GM21786 (cell line): ENCODE data around the gene TTC12.

Experiments used
- ATAC-seq: cut with Tn5 transposase; IDR thresholded peaks from one replicate; pipeline ENCODE4 v1.9.1; 2021; ENCODE audit not compliant: unreplicated experiment

TTC12 gene

DNA sequence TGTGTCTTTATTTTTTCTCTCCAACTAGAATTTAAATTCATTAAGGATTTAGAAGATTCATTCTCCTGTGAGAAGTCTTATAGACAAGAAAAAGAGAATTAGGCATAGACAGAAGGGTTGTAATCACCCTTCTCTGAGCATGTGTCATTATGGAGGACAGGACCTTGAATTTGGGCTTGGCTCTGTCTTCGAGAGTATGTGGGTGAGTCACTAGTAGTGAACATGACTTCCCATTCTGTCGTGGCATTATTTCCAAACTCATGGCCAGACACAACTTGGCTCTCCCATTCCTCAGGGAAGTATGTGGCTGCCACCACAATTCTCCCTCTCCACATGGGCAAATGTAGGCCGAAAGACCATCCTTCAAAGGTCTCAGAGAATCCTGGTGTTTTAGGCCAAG is 58.9 kb downstream of the TTC12 start:
- no peak for ATAC-seq

DNA sequence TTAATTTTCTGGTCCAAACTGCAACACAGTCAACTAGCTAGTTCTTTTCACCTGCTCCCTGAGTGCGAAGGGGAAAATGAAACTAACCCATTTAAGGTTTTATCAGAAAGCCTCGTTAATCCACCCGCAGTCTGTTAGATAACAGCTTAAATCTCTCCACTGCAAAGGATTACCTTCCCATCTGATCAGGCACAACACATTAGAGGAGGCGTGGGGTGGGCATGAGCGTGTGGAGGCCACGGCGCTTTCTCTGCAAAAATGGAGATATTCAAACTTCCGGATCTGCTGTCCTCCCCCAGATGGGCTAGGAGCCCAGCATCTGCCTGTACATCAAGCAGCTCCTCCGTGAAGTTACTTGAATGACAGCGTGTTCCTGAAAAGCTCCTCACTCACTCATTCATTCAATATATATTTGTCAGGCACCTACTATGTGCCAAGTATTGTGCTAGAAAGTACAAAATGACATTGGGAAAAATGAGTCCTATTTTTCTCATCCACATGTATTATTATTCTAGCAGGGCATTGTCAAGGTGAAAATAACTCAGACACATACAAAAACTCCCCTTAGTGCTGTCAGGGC is 59.7 kb downstream of the TTC12 start:
- ATAC-seq, result no peak

DNA sequence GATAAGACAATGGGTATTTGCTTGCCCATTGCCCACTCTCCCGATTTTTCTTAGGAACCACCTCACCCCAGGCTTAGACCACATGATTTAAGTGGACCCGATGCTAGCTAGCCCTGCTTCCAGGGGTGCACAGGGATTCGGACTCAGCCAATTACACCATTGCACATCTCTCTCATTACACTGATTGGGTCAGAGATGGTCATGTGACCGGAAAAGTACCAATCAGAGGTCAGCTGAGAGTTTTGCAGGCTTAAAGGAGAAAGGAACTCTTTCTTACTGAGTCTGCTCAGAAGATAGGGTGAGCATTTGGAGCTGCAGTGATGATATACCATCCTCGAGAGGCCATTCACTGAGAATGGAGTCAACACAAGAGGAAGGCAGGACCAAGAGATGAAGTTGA is 61.0 kb downstream of the TTC12 start:
- no peak for ATAC-seq

DNA sequence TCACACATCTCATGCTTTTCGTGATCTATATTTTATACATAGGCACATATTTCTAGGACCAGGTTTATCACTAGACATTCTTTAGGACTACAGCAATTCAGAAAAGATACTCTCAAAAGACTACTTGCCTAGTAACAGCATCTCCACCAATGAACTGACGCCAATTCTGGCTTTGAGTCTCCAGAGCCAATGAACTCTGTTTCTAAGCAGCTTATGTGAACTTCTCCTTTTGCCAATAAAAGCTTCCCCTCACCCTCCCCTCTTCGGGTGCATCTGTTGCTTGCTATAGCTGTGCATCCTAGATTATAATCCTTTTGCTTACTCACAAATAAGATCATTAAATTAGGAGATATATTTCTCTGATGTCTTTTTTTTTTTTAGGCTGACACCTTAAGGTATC is 61.8 kb downstream of the TTC12 start:
- no peak for ATAC-seq

DNA sequence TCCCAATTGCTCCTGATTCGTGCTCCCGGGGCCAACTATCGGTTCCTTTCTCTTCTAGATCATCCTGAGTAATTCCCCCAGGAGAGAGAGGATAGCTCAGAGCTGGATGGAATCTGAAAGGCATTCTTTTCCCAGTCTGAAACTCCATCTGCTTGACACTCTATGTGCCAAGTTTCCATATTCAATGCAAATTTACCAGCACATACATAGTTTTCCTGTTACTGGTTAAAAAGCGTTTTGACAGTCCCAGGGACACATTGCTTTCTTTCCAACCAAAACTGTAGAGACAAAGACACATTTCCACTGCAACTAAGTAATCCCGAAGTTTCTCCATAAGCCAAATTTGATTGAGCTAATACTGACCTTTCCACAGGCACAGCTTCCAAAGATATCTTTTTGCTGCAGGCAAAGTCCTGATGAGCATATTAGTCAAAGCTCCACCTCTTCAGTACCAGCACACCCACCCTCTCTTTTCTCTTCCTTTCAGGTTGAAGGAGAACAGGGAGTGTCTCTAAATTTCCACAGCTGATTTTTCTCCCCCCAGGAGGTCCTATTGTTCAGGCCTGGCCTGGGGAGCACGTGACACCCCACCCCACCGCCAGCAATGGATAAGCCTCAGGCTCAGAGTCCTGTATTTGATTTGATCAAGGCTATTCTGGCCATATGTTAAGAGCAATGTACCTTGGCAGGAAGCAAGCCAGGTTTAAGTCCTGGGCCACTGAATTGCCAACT is 63.5 kb downstream of the TTC12 start:
- no peak for ATAC-seq

DNA sequence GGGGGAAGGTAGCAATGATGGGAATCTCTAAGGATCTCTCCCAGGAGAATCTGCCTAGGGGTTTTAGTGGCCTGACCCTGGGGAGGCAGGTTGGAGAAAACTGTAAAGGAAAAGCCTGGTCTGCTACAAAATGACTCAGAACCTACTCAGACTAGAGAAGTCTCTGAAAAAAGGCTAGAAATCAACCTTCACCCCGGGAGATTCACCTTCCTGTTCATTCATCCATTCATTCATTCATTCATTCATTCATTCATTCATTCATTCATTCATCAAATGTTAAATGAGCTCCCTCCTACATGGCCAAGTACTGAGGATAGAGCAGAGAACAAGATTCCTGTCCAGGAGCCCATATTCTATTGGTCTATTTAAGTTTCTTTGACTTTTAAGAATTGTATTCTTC is 64.3 kb downstream of the TTC12 start:
- ATAC-seq, result no peak

DNA sequence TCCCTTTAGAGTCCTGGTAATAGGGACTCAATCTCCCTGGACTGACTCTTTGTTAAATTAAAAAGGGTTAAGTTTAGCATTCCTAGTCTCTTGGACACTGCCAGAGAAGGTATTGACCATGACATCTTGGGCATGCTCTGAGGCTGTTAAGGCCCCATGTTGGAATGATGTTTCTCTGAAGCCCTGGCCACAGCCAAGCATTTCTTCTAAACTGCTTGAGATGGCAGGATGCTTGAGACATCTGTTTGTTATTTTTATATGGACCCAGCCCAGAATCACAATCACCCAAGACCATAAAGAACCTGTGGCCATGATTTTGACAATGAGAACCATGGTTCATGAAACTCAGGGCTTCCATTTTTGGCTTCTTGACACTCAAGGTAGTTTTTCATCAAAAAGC is 67.7 kb downstream of the TTC12 start:
- ATAC-seq, result no peak

DNA sequence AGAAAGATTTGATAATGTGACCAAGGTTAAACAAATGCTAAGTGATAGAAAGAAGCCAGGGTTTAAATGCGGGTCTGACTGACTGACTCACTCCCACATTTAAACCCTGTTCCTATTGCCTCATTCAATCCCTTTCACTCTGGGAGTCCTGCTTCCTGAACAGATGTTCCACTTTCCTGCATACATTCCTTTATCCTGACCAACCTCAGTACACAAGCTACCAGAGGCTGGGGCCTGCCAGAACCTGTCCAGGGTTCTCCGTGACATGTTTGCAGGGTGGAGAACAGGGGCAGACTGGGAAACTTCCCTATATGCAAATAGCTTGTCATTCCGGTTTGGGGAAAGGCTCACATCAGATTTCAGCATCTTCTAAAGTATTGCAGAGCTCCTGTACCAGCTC is 70.2 kb downstream of the TTC12 start:
- ATAC-seq, result no peak

DNA sequence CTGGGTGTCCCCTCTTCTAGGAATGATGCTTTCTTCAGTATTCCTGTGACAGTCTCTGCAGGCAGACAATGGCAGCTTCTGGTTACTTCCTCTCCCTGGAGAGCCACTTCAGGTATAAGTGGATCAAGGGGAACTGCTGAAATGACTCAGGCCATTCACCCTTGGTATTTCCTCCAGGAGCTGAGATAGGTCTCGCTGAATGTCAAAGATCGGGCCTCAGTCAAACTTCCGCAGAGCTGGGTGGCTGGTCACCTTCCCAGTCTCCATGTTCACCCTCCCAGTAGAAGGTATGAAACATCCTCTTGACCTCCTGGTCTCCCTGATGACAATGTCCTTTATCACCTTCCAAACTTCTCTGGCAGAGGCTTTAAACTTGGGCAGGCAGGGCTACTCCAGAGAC is 71.4 kb downstream of the TTC12 start:
- ATAC-seq, result no peak

DNA sequence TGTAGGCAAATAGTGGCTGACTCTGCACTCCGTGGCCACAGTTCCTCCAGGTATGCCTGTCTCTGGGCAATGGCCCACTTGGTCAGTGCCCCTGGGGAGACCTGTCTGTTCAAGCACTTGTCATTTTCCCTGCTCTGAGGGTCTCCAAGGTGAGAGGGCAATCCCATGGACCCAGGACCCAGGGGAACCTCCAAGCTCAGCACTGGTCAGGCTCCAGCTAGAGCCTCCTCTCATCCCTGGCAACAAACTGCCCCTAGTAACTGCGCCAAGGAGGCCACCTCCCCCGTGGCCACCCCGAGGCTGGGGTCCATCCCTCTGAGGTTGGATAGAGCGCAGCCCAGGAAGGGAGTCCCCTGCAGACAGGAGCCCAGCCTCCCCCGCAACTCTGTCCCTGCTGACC is 72.5 kb downstream of the TTC12 start:
- no peak for ATAC-seq

DNA sequence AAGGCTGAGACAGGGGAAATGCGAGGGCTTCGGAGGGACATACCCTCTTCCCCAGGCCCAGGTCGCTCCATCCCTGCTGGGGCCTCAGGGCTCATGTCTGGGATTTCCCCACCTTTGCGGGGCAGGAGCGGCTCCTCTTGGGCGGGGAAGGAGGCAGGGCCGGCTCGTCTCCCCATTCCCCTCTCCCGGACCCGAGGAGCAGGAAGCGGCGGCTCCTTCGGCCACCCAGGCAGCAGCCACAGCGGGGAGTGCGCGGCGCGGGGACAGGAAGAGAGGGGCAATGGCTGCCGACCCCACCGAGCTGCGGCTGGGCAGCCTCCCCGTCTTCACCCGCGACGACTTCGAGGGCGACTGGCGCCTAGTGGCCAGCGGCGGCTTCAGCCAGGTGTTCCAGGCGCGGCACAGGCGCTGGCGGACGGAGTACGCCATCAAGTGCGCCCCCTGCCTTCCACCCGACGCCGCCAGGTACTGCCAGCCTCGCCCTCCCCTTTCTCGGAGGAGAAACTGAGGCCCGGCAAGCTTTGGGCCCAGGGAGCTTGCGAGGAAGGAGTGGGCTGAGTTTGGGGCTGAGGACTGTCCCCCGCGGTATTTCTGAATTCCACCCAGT is 73.3 kb downstream of the TTC12 start, which contains the start of gene ANKK1:
Gene ANKK1 (plus strand): TSS at position 175 of the 607 bp plus-strand sequence. CDS start 106 bp downstream, at position 281.
- ATAC-seq, result no peak

DNA sequence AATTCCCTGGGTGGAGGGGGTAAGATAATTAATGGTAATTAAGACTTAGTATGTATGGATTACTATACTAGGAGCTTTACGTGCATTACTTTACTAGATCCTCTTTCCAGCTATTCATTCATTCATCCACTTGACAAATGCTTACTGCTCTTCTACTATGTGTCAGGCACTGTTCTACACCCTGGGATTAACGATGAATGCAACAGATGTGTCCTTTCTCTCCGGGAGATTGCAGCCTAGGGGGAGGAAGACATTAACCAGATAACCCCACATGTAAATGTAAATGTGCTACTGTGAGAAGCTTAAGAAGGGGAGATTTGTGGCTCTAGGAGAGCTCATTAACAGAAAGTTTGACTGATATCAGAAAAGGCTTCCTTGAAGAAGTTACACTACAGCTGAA is 74.9 kb downstream of the TTC12 start:
- ATAC-seq, result no peak

DNA sequence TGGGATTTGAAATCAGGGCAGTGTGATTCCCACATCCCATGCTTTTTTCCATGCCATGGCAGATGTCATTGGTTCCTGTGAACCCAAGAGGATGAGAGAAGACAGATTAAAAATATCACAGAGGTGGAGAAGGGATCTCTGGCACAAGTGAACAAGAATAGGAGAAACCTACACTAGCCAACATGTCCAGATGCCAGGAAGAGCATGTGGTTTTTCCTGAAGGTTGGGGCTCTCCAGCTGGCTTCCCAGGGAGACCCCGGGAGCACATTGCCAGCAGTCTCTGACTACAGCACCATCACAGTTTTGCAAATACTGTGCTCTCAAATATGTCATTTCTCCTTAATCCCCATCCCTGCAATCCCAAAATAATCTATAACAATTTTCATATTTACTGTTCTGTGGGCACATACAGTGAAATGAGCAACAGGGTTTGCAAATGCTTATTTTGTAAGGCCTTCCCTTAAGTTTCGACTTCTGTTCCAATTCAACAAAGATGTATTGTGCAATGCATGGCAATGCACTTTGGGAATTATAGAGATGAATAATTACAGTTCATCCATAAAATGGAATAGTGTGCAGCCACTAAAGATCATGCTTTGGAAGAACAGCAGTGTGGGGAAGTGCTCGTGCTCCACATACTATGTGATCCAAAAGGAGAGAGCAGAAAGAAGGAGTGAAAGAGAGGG is 78.0 kb downstream of the TTC12 start:
- no peak for ATAC-seq

DNA sequence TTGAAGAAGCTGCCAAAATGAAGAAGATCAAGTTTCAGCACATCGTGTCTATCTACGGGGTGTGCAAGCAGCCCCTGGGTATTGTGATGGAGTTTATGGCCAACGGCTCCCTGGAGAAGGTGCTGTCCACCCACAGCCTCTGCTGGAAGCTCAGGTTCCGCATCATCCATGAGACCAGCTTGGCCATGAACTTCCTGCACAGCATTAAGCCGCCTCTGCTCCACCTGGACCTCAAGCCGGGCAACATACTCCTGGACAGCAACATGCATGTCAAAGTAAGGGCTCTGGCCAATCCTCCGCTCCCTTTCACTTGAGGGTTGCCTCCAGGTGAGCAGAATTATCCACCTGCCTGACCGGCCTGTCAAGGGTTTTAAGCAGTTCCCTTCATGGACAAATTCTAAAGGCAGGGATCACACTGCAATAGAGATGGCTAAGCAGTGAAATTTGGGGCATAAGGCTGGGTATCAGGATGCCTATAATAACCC is 79.2 kb downstream of the TTC12 start:
- no peak for ATAC-seq

DNA sequence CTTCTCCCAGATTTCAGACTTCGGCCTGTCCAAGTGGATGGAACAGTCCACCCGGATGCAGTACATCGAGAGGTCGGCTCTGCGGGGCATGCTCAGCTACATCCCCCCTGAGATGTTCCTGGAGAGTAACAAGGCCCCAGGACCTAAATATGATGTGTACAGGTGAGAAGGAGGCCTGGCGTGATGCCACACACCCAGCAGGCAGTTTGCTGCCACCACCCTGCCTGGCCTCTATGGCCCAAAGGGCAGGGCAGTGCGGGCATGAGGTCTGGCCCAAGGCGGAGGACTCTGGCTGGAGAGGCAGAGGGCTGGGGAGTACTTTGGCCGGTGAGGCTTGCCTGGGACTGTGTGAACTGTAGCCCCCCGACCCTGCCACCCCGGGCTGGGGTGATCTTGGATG is 80.5 kb downstream of the TTC12 start:
- no peak for ATAC-seq

DNA sequence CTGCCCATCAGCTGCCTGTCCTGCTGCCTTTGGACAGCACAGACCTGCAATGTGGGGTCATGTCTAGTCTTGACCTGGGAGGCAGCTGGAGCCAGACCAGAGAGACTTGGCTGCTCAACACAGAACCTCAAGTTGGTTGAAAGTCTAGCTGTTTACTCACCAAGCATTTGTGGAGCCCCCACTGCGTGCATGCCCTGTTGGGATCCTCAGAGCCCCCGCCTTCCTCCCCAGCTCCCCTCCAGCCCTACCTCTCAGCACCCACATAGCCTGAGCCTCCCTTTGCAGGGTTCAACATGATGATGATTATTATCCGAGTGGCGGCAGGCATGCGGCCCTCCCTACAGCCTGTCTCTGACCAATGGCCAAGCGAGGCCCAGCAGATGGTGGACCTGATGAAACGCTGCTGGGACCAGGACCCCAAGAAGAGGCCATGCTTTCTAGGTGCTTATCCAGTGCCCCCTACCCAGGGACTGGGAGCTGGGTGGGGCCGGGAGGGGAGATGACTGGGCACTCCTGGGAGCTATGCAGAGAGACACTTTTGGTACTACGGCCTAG is 81.5 kb downstream of the TTC12 start:
- no peak for ATAC-seq

DNA sequence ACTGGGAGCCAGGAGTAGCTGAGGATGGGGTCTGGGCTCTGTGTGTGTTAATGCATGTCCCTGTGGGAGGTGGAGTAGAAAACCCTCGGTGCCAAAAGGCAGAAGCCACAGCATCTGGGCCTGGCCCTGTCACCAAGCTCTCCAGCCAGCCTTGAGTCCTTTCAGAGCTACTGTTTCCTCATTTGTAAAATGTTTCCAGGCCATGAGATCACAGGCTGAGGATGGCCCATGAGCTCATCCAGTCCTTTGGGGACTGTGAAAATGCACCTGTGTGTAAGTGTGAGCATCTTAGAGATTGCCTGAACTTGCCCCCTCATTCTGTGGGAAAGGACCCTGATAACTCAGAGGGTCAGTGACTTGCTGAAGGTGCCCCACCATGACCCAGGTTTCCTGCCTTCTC is 82.3 kb downstream of the TTC12 start:
- no peak for ATAC-seq

DNA sequence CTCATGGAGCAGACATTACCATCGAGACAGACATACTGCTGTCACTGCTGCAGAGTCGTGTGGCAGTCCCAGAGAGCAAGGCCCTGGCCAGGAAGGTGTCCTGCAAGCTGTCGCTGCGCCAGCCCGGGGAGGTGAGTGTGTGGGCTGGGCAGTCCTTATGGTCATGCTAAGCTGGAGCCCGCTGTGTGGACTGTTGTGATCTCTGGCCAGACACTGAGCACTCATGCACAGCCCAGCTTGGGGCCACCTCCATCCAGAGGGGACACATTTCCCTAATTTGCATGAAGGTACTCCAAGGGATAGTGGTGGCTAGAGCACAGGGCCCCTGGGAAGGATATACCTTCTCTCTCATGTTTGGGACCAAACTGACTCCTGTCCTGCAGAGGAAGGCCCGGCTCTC is 82.8 kb downstream of the TTC12 start:
- no peak for ATAC-seq

DNA sequence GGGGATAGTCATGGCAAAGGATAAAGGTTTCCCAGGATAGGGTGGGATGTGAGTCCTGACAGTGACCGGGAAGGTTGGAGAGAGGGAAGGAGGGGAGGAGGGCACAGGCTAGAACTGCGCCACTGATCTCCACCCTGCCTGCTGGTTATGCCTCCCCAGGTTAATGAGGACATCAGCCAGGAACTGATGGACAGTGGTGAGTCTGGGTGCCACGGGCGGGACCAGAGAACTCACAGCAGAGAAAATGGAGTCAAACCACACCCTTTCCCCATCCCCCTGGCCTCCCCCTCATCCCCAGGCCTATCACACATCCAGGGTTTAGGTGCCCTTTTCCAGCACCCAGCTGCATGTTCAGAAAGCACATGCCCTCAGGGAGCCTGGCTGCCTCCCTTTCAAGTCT is 83.4 kb downstream of the TTC12 start:
- no peak for ATAC-seq

DNA sequence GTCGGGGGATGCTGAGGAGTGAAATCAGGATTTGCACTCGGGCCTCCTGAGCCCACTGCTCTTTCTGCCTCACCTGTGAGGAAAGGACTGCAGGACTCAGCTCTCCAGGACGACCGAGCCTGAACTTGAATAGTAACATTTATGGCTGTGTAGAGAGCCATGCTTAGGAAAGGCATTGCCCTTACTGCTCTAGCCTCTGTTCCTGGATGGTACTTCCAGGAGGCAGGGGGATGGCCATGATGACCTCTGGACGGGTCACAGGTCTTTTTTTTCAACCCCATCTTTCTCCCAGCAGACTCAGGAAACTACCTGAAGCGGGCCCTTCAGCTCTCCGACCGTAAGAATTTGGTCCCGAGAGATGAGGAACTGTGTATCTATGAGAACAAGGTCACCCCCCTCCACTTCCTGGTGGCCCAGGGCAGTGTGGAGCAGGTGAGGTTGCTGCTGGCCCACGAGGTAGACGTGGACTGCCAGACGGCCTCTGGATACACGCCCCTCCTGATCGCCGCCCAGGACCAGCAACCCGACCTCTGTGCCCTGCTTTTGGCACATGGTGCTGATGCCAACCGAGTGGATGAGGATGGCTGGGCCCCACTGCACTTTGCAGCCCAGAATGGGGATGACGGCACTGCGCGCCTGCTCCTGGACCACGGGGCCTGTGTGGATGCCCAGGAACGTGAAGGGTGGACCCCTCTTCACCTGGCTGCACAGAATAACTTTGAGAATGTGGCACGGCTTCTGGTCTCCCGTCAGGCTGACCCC is 84.5 kb downstream of the TTC12 start:
- no peak for ATAC-seq
